Renal pelvis (tissue), 12 donors: ENCODE data around the gene BMP6. TPM values are rescaled to one million over a fixed set of nuclear protein-coding genes. Genes with fewer than 3 reads are reported as not detected.

Experiments
- DNase-seq: peaks from one replicate; pipeline ENCODE4 v3.0.0-alpha.2; 2013
- long read RNA-seq, 16 experiments: transcript quantifications; one replicate each; lab custom pipeline, GENCODE V29; 2026
- polyA plus RNA-seq, 3 donors: library from polyadenylated mRNA; unstranded; fragments of 120-200 nt; gene quantifications; one replicate each; pipeline ENCODE4 v1.2.1, GENCODE V29; 2013; ENCODE audit not compliant: insufficient read length in 3 of 3

BMP6 gene
- 1 to 10 TPM; 7.0 to 7.7 (median 7.4) TPM for polyA plus RNA-seq
- long read RNA-seq, donor 1: 0 reads
- long read RNA-seq, donor 2, partial matches to known transcripts: 262 of 265 reads
- long read RNA-seq, donor 2, other reads (novel, unspliced or antisense): 0 of 265 reads
- long read RNA-seq, donor 3, partial matches to known transcripts: 6 of 7 reads
- long read RNA-seq, donor 3, other reads (novel, unspliced or antisense): 0 of 7 reads
- long read RNA-seq, donor 4: 0 reads
- long read RNA-seq, donor 5, partial matches to known transcripts: 0 of 1 reads
- long read RNA-seq, donor 5, other reads (novel, unspliced or antisense): 0 of 1 reads
- long read RNA-seq, donor 6, partial matches to known transcripts: 0 of 2 reads
- long read RNA-seq, donor 6, other reads (novel, unspliced or antisense): 0 of 2 reads
- long read RNA-seq, donor 7, partial matches to known transcripts: 0 of 2 reads
- long read RNA-seq, donor 7, other reads (novel, unspliced or antisense): 0 of 2 reads
- long read RNA-seq, donor 8: 0 reads
- long read RNA-seq, donor 9, partial matches to known transcripts: 0 of 2 reads
- long read RNA-seq, donor 9, other reads (novel, unspliced or antisense): 0 of 2 reads
- long read RNA-seq, donor 10, partial matches to known transcripts: 0 of 1 reads
- long read RNA-seq, donor 10, other reads (novel, unspliced or antisense): 0 of 1 reads
- long read RNA-seq, donor 11, partial matches to known transcripts: 47 of 49 reads
- long read RNA-seq, donor 11, other reads (novel, unspliced or antisense): 0 of 49 reads
- long read RNA-seq, donor 12, partial matches to known transcripts: 7 of 86 reads
- long read RNA-seq, donor 12, other reads (novel, unspliced or antisense): 76 of 86 reads
- long read RNA-seq, donor 13: 0 reads
- long read RNA-seq, donor 14, partial matches to known transcripts: 87 of 90 reads
- long read RNA-seq, donor 14, other reads (novel, unspliced or antisense): 0 of 90 reads
- long read RNA-seq, donor 15, partial matches to known transcripts: 0 of 2 reads
- long read RNA-seq, donor 15, other reads (novel, unspliced or antisense): 0 of 2 reads
- long read RNA-seq, donor 16: 0 reads

DNA sequence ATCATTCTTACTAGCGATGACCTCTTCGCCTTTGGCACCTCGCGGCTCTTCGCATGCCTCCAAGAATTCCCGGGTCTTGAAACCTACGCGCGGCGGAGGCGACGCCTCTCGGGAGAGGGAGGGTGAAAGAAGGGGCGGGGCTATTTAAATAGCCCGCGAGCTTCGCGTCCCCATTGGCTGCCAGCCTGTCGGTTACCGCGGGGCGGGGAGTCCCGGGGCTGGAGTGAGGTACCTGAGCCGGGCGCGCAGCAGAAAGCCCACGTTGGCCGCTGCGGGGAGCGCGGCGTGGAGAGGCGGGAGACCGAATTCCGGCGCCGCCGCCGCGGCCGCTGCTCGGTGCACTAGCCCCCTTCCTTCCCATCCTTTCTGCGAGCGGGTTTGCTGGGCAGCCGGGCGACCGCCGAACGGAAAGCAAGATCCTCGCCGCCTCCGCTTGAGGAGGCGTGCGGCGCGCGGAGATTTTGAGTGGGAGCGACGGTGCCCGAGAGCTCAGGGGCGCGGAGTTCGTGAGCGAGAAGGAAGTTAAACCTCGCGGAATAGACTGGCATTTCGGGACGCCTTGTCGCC is at the start of gene BMP6:
BMP6 (plus strand) TSS at position 251 of the 567 bp plus-strand sequence. CDS start 857 bp downstream, outside the sequence.
- peak; percentile 87 for DNase-seq

DNA sequence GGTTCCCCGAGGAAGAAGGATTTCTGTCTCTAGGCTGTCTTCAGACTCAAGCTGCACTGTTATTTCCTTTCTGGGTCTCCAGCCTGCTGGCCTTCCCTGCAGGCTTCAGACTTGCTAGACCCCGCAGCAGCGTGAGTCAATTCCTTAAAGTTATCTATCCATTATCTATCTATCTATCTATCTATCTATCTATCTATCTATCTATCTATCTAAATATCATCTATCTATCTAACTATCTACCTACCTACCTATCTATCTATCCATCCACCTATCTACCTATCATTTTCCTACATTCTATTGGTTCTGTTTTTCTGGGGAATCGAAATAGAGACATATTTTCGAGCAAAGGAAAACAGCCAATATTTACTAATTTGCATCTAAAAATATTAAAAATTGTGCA is 48.7 kb upstream of the BMP6 start:
- DNase-seq: no peak

DNA sequence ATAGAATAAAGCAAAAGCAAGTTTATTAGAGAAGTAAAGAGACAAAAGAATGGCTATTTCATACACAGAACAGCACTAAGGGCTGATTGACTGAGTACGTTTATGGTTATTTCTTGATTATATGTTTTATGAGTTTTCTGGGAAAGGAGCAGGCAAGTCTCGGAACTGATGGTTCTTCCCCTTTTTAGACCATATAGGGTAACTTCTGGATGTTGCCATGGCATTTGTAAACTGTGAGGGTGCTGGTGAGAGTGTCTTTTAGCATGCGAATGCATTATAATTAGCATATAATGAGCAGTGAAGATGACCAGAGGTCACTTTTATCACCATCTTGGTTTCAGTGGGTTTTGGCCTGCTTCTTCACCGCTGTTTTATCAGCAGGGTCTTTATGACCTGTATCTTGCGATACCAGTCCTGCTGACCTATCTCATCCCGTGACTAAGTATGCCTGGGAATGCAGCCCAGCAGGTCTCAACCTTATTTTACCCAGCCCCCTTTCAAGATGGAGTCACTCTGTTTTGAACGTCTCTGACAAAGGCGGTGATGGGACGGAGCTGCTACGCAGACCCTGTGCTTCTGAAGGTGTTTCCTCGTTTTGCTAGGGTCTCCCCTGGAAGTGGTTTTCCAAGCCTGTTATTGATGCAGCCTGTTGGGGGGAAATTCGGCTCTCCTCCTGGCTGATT is 45.4 kb upstream of the BMP6 start:
- DNase-seq: no peak

DNA sequence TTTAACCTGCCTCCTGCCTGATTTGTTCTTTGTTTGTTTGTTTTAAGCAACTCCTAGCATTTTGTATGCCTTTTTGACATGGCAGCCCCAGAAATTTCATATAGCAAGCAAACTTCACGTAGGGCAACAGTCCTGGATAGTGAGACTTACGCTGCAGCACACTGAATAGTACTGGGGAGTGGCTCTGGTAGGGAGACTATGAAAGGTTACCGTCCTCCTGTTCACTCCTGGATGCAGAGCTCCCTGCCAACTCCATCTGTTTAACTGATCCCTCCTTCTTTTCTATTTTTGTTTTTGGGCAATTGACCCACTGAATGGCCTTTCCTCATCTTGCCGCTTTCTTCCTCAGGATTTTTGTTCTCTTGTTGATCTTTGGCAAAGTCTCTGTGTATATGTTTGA is 44.5 kb upstream of the BMP6 start:
- DNase-seq: no peak

DNA sequence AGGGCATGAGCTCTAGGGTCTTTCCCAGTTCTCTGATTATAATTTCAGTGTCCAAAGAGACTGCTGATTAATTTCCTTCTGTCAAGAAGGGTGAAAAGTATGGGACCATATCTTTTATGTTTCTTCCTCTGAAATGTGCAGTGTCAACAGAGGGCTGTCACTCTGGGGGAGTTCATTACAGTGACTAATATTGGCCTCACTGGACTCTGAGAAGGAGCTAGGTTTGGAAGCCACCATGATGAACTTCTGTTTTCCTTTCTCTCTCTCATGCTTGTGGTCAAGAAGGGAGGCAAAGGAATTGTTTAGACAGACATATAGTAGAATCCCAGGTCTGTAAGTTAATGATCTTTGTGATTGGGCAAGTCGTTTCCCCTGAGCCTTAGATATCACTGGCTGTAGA is 41.8 kb upstream of the BMP6 start:
- DNase-seq: no peak

DNA sequence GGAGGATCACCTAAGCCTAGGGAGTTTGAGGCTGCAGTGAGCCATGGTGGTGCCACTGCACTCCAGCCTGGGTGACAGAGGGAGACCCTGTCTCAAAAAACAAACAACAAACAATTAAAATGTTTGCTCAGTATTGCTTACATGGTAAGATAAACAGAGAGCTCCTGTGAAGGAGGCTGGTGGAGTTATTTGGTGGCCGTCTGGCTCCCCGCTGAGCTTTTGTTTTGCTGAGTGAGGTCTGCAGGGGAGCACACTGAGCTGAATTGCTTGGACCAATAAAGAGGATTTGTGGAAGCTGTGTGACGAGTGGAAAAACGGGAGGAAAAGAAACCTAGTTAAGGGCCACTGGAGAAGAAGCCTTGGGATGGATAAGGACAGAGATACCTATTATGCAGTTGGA is 41.1 kb upstream of the BMP6 start:
- DNase-seq: no peak

DNA sequence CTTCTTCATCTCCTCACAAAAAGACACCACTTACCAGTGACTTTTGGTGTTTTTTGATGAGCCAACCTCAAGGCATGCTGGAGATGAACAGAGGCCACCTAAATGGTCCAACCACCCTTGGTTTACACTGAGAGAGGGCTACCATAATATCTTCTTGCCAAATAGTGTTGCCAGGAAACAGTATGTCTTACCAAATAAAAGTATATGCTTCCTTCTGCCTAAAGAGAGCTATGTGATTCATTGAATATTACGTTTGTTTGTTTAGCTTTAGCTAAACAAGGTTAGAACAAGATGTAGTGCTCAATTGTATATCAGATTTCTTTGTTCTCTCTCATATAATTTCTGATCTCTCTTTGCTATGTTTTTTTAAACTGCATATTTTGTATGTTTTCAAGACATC is 40.6 kb upstream of the BMP6 start:
- no peak for DNase-seq

DNA sequence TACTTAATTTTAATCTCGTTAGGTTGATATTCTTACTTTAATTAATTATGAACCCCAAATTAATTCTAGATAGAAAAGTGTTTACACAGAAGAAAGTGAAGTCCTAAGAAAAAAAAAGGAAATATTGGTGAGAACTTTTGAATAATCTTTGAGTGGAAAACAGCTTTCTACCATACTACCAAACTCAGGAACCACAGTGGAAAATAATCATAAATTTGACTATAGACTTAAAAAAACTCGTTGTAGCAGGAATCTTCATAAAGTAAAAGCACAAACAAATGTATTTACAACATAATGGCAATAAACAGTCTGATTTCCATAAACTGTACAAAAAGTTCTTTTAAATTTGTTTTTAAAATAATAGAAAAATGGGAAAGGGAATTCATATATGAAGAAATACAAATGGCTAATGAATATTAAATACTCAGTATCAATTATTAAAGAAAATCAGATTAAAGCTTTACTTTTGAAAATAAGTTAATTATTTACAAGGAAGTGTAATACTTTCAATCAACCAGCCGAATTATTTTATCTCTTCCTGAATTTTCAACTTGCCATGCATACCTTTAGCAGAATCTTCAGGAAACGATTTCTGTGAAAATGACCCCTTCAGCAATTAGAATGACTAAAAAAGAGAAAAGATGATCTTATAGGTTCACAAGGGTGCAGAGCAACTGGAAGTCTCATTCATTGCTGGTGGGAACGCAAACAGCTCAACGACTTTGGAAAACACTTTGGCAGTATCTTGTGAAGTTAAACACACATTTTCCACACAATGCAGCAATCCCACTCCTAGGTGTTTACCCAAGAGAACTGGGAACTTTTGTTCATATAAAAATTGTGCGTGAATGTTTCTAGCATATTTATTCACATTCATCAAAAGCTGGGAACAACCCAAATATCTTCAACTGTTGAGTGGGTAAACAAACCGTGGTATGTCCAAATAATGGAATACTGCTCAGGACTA is 38.5 kb upstream of the BMP6 start:
- DNase-seq: no peak

DNA sequence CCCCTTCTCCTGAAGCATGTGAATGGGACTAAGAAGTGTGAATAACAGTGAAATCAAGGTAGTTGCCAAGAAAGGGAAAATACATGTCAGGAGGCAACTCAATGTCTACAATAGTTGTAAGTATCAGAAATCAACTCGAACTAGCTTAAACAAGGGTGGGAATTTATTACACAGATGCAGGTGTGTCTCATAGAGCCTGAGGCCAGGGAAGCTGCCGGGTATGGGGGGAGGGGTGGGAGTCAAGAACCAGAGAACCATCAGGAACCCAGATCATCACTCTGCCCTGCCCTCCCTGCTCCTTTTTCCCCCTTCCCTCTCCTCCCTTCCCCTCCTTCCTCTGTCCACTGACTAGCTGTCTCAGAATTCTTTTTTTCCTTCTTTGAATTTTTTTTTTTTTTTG is 34.9 kb upstream of the BMP6 start:
- DNase-seq: no peak

DNA sequence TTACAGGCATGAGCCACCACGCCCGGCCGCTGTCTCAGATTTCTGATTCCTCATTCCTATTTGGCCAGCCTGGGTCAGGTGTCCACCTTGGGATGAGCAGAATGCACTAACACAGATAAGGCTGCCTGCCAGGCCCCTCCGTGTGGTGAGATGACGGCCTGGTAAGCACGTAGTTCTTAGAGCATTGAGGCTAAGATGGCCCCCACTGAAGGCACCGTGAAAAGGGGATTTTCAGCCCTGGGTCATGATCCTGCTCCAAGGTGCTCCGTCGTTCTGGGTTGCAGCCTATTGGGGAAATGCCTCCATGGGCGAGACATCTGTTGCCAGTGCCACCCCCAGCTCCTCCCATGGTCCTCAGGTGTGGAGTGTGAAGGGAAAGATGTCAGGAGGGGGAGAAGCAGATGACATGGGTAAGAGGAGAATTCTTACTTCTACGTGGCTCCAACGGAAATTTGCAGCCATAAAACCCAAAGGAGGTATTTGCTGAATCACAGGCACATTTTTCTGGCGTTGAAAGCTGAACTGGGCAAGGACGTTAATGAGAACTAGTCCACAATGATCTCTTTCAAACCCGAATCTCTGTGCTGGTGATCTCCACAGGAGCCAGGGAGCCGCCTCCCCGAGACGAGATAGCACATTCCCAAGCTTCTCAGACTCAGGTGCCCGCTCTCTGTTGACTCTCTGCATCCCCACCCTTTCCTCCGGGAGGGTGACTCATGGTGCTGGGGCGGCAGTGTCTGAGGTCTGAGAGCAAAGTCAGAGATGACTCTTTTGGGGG is 34.0 kb upstream of the BMP6 start:
- no peak for DNase-seq

DNA sequence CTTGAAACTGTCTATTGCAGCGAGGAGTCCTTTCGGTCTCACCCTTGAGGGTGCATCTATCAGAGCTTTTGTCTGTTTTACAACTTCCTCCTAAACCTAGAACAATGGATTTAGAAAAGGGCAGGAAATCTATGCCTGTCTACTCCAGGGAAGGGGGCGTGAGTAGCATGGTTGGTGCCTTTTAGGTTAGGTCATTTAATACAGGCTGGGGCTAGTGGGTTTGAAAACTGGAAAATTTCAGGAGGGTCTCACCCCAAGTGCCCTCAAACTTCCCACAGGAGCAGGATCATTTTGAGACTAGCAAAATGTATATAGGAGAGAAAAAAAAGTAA is 33.5 kb upstream of the BMP6 start:
- no peak for DNase-seq

DNA sequence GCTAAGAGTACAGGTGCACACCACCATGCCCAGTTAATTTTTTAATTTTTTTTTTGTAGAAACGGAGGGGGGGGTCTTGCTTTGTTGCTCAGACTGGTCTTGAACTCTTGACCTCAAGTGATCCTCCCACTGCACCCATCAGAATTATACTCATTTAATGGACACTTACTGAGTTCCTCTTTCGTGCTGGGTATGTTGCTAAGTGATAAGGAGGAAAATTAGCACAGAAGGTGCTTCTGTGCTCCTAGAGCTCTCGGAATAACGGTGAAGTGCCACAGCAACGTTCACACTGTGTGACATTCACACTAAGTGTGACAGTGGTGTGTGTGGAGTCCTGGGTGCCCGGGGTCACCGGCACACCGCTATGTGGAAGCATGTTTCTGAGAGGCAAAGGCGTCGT is 32.1 kb upstream of the BMP6 start:
- no peak for DNase-seq

DNA sequence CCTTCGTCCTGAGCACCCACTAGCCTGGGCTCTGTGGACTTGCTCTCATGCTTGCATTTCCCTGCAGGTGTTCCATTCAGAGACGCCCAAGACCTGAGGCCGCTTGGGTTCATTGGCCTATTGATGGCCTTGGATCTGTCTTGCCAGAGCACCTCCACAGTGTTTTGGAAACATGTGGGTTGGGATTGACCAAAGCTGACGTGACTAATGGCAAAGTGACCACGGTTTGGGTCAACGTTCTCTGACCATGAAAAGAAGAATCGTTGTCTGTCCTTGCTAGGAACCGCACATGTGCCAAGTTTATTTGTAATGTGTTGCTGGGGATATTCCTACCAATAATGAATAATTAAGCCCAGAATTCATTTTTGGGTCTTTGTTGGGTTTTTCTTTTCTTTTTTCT is 29.8 kb upstream of the BMP6 start:
- no peak for DNase-seq

DNA sequence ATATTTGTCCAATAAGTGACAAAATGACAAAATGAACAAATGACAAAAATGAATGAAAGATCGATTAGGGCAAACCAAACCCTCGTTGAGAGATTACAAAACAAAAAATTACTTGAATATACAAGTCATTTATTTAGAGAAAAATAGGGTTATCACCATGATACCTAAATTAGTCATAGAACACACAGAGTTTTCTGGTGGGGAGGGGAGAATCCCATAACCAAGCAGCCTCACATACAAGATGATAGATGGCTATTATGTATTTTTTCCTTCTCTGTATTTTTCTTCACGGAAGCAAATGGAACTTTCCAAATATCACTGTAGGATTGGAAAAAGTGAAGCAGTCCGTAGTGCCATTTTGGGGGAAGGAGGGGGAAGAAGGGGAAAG is 28.5 kb upstream of the BMP6 start:
- no peak for DNase-seq

DNA sequence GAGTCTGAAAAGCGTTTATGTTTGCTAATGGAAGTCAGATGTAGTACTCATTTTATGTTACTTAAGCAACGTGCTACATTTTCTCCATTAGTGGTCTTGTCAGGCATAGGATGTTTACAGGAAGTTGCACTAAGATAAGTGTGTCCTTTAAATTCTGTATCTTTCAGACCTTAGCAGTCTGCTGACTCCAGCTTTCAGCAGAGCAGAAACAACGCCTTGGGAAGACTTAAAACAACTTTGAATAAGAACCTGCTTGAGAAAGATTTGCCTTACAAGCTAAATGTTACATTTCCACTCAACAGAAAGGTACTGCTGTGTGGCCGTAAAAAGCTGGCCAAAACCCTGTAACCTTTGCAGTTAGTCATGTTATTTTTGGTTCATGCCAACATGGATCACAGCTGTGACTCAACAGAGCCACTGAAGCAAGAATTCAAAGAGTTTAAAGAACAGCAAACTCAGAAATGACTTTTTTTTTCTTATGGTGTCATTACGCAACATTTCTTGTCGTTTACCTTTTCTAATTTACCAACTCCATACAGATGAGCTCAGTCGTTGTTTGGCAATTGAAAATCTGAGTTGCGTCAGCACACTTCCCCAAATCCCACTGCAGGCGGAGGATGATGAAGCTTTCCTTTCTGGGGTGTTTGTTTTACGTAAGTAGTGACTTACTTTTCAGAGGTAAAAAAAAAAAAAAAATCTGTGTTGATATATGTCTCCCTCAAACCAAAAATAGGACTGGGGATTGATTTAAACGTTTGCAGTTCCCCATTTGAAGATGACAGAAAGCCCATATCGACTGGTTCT is 27.9 kb upstream of the BMP6 start:
- peak; percentile 8 for DNase-seq

DNA sequence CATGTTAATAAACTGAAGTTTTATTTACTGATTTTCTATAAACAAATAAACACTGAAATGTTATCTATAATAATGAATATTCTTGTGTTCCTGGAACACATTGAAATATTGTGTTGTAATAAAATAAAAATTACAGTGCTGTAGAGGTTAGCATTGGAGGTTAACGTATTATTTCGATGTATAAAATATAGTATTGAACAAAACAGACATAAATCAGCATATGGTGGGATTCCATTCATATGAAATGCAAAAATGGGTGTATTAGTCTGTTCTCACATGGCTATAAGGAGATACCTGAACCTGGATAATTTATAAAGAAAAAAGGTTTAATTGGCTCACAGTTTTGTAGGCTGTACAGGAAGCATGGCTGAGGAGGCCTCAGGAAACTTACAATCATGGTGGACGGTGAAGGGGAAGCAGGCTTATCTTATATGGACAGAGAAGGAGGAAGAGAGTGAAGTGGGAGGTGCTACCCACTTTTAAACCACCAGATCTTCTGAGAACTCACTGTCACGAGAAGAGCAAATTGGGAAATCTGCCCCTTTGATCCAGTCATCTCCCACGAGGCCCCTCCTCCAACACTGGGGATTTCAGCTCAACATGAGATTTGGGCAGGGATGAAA is 24.6 kb upstream of the BMP6 start:
- DNase-seq: no peak

DNA sequence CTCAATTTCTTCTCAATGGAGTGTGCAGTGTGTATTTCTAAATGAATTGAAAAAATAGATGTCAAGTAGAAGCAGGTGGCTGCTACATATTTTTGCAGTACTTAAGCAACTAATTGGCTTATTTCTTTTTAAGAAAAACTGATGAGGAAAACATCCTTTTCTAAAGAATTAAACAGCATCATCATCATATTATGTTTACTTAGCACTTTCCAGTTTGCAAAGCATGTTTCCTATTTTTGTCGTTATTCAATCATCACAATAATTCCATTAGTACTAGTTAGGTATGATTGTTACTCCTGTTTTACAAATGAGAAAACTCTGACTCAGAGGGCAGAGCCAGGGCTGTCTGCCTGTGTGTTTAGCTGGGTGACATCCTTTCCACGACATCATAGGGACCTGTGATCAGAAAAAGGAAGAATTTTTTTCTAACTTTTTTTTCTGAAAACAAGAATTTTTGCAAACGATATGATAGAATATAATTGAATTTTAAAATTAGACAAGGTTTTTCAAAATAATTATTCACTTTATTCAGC is 22.7 kb upstream of the BMP6 start:
- DNase-seq: no peak

DNA sequence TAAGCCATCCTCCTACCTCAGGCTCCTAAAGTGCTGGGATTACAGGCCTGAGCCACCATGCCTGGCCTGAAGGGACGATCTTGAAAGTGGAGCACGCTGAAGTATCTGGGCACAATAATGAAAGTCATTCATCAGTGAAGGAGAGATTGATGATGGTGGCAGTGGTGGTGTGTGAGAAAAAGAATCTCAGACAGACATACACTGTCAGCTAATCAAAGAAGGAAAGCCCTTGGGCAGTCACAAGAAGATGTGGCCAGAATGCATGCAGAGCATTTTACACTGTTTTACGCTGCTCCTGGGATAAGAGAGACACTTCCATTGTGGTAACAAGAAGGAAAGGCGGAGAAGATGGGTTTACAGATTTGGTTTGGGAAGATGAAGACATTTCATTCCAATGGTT is 20.4 kb upstream of the BMP6 start:
- DNase-seq: no peak
